GM18867 (cell line): ENCODE data around the gene LAMA5.

Source experiments
- ATAC-seq: cut with Tn5 transposase; IDR thresholded peaks from one replicate; pipeline ENCODE4 v1.9.1; 2021; ENCODE audit warnings: mild to moderate bottlenecking, moderate library complexity; ENCODE audit not compliant: unreplicated experiment

The LAMA5 gene

GRCh38 chr20:62405108-62405980 lies 38.2 kb upstream of the LAMA5 start:
- no peak for ATAC-seq

GRCh38 chr20:62404761-62405107 lies 37.6 kb upstream of the LAMA5 start:
- no peak for ATAC-seq

GRCh38 chr20:62404112-62404665 lies 37.1 kb upstream of the LAMA5 start:
- ATAC-seq = no peak

- ATAC-seq = no peak
These were observed 36.2 kb upstream of the LAMA5 start for GRCh38 chr20:62403331-62403730.

- ATAC-seq = no peak
These were observed 35.5 kb upstream of the LAMA5 start for GRCh38 chr20:62402456-62403150.

- ATAC-seq = no peak
These were observed 34.2 kb upstream of the LAMA5 start for GRCh38 chr20:62401331-62401779.

- ATAC-seq = no peak
These were observed 33.4 kb upstream of the LAMA5 start for GRCh38 chr20:62400541-62400940.

GRCh38 chr20:62400021-62400420 lies 32.9 kb upstream of the LAMA5 start:
- no peak for ATAC-seq

GRCh38 chr20:62398120-62398821 lies 31.2 kb upstream of the LAMA5 start:
- ATAC-seq = no peak

- ATAC-seq = no peak
These were observed 29.5 kb upstream of the LAMA5 start for GRCh38 chr20:62396367-62397239.

- no peak for ATAC-seq
These were observed 28.5 kb upstream of the LAMA5 start for GRCh38 chr20:62395311-62396242.

- no peak for ATAC-seq
These were observed 27.4 kb upstream of the LAMA5 start for GRCh38 chr20:62394248-62395245.

GRCh38 chr20:62393830-62394229 lies 26.7 kb upstream of the LAMA5 start:
- ATAC-seq = no peak

- no peak for ATAC-seq
These were observed 26.2 kb upstream of the LAMA5 start for GRCh38 chr20:62393335-62393665.

GRCh38 chr20:62392621-62393334 lies 25.7 kb upstream of the LAMA5 start:
- ATAC-seq = no peak

- ATAC-seq = no peak
These were observed 24.9 kb upstream of the LAMA5 start for GRCh38 chr20:62392077-62392418.

- ATAC-seq = no peak
These were observed 24.3 kb upstream of the LAMA5 start for GRCh38 chr20:62391165-62392076.
